NCI-H82 treated with DMSO at 0.1 percent for 48 hours (cell line): Measurements from ENCODE around the gene PTGDR2.

ENCODE experiments used
- DNase-seq: peaks from one replicate; lab custom pipeline; 2025; ENCODE audit not compliant: unreplicated experiment; lab: John Stamatoyannopoulos, UW

PTGDR2 gene

DNA sequence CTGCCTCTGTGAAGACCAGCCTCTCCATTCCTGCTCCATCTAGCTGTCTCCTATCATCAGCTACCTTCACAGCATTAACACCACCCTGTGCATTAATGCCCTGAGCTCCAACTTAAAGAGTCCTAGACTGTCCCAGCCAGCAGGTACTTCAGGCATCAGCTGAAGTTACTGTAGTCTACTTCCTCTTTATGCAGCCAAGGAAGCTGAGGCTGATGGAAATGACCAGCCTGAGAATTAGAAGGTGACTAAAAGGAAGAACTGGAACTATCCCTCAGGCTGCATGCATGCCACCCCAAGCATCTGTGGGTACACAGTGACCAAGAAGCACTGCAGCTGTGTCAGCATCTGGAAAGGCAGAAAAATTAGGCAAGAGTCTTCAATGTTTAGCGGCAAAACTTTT is 42.4 kb downstream of the PTGDR2 start:
- DNase-seq = no peak

DNA sequence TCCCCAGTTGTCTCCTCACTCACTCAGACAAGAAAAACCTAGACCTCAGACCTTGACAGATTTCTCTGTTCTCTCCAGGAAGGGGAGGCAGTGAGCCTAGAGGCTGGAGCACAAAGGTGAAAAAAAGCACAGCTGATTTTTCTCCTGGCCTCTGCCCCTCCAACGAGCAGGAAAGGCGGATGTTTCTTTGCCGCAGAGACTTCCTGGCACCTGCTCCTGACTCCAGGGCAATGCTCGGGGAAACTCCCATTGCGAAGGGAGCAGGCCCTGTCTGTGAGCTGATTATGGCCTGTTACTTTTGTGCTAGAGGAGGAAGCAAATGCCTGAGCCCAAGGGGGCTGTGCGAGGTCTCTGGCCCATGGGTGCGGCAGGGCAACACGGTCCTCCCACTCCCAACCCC is 45.2 kb downstream of the PTGDR2 start:
- DNase-seq = no peak

DNA sequence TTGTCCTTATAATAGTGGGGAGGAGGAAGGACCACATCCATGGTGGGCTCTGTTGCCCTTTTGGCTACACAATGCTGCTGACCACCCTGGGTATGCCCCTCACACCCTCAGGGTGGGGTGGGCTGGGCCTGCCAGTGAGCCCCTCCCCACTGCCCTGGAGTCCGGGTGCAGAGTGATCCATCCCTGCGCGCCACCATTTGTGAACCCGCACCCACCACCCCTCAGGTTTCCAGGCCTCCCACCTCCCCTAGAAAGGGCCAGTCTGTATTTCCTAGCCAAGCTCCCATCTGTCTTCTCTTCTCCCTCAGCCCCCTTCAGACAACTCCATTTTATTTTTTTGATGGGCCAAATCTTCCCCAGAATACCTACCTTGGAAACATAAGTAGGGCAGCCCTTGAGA is 45.6 kb downstream of the PTGDR2 start:
- no peak for DNase-seq

DNA sequence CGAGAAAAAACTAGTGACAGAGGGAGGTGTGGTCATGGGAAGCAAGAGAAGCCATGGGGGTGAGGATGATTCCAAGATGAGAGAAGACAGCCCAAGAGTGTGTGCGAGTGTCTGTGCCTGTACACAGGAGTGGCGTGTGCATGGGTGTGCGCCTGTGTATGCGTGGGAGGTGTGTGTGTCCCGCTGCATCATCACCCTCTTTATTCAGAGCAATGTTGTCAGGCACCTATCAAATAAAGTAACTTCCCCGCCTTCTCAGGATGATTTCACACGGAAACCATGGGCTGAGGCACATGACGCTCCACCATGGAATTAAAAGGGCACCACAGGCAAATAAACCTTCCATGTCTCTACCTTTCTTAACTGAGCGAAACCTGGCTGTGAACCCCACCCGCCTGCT is 46.1 kb downstream of the PTGDR2 start:
- DNase-seq = no peak

DNA sequence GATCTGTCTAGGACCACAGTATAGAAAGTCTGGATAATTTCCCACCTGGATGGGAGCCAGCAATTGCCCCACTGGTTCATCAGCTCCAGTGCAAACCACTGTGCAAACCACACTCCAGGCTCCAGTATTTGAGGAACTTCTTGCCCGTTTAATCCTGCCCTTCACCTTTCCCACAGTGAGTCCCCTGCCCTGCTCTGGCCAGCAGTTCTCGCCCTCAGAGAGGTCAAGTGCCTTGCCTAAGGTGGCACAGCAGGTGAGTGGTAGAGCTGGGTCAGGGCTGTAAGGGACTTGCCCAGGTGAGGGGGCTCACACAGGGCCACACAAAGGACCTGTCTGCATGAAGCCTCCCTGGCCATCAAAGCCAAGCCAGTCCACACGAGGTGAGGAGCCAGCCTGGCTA is 46.5 kb downstream of the PTGDR2 start:
- no peak for DNase-seq

DNA sequence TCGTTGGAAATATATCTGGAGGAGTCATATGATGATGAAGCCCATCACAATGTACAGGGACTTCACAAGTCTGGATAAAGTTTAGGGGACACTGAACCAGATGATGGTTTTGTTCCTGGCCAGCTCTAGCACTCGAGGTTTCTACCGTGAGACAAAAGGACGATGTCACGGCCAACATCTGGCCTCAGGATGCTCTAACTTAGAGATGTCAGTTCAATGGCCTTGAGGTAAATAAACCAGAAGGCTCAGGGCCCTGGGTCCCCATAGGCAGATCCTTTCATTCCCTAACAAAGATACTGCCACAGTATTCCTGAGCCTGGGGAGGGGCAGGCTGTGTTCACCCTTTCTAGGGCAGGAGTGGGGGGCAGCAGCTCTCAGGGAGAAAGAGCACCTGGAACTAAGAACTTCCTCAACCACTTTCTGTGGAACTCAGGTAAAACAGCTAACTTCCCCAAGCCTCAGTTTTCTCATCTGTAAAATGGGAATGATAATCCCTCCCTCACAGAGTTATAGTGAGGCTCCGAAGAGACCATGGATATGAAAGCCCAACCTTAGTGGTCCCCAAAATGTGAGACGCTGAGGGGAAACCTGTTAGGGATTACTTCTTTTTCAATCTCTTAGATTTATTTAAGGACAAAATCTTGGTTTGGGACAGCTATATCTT is 52.3 kb downstream of the PTGDR2 start:
- no peak for DNase-seq

DNA sequence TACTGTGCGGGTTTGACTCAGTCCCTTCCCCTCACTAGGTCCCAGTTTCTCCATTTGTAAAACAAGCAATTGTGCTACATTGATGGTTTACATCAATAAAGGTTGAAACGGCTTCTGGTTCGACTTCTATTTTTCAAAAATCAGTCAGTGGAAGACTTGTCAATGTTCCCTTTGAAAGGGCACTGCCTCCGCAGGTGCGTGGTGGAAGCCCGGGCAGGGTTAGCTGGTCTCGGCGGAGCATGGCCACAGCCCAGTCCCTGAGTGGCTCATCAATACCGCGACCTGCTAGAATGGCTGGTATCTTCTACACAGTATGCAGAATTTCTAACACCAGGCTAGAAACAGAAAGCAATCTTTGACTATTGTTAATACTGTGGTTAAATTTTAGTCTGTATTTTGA is 54.6 kb downstream of the PTGDR2 start:
- DNase-seq = no peak
